Activated CD8-positive, alpha-beta memory T cell treated with anti-CD3 and anti-CD28 coated beads for 4 hours (primary cell): ENCODE results near the gene MRPL52.
"Not testable (repeated sequence)": the region's sequence is repeated elsewhere in the genome, so short reads cannot be mapped to it uniquely, and the experiment has no call there.

ENCODE experiments used
- DNase-seq, 2 donors: peaks; one replicate each; pipeline ENCODE4 v3.0.0-alpha.2; 2020; ENCODE audit warnings: low read depth in 2 of 2

The MRPL52 gene

GRCh38 chr14:22852940-22853767, 23.5 kb downstream of the MRPL52 start:
- peak; percentile 80 to 90 for DNase-seq

GRCh38 chr14:22854296-22854695, 24.6 kb downstream of the MRPL52 start:
- not testable (repeated sequence) for DNase-seq

- DNase-seq: no peak
Observed at GRCh38 chr14:22854963-22855724, 25.5 kb downstream of the MRPL52 start.

GRCh38 chr14:22856428-22856827, 26.7 kb downstream of the MRPL52 start:
- no peak for DNase-seq

- not testable (repeated sequence) for DNase-seq
Observed at GRCh38 chr14:22860377-22860776, 30.7 kb downstream of the MRPL52 start.

- no peak for DNase-seq
Observed at GRCh38 chr14:22861651-22862050, 32.0 kb downstream of the MRPL52 start.

- no peak for DNase-seq
Observed at GRCh38 chr14:22864979-22865378, 35.3 kb downstream of the MRPL52 start.

GRCh38 chr14:22865424-22866405, 36.0 kb downstream of the MRPL52 start:
- DNase-seq: no peak

- no peak for DNase-seq
Observed at GRCh38 chr14:22866874-22867273, 37.2 kb downstream of the MRPL52 start.

- no peak for DNase-seq
Observed at GRCh38 chr14:22870811-22871223, 41.1 kb downstream of the MRPL52 start.

GRCh38 chr14:22871224-22872032, 41.7 kb downstream of the MRPL52 start, which contains the start of gene LRP10:
LRP10 (plus strand) TSS chr14:22871740; CDS start chr14:22872304, 564 bp downstream.
- DNase-seq: peak; percentile 59 to 60

- DNase-seq: peak; percentile 36 to 38
Observed at GRCh38 chr14:22872033-22872832, 42.5 kb downstream of the MRPL52 start.

GRCh38 chr14:22872833-22873520, 43.3 kb downstream of the MRPL52 start:
- no peak for DNase-seq

GRCh38 chr14:22875003-22875747, 45.5 kb downstream of the MRPL52 start:
- DNase-seq: no peak

GRCh38 chr14:22875748-22876319, 46.1 kb downstream of the MRPL52 start:
- DNase-seq: no peak

GRCh38 chr14:22877000-22877501, 47.4 kb downstream of the MRPL52 start:
- no peak for DNase-seq

GRCh38 chr14:22878271-22879246, 48.9 kb downstream of the MRPL52 start:
- DNase-seq: no peak
